HL-60/S4 treated with retinoic acid at 250 ng/mL for 4 days and 3 days (cell line): ENCODE measurements around the gene CDKAL1.
"Not testable (repeated sequence)": the region's sequence is repeated elsewhere in the genome, so short reads cannot be mapped to it uniquely, and the experiment has no call there.

Source experiments
- in situ Hi-C: fragments of 300-500 bp; cut with MboI; formaldehyde crosslinking; loops from 2 replicates; pipeline ENCODE4 v1.7.0; 2022; ENCODE audit warnings: low sequenced_read_pairs

Gene CDKAL1

DNA sequence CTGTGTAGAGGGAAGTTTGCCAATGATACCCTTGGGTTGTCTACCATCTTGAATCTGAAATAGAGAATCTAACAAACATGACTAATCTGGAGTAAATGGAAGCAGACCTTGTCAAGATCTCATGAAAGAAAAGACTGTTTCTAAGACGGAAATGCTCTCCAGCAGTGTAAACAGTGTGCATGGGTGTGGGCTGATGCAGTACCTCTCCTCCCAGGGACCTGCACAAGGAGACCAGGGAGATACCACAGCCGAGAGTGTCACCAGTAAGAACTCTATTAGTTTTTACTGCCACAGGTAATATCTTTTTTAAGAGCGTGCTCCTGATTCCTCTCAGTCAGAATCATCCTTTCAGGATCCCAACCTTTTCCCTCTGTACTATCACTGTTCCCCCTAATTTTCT, 546.0 kb downstream of the CDKAL1 start:
- in situ Hi-C loops: no loop called here

DNA sequence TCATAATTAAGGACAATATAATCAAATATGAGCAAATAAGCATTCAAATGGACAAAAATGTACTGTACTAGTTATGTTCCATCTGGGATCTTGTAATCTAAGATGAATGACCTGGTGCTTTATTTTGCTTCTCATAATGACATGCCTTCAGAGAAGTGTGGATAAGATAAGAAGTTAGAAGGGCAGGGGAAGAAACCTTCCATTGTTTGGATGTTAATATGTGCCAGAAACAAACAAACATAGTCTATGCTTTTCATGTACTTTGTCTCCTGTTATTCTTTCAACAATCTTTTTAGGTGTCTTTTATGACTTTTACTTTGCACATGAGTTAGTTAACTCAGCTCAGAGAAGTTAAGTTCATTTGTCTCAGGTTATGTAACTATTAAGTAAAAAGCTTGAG, 547.8 kb downstream of the CDKAL1 start:
- in situ Hi-C loops: no loop called here

DNA sequence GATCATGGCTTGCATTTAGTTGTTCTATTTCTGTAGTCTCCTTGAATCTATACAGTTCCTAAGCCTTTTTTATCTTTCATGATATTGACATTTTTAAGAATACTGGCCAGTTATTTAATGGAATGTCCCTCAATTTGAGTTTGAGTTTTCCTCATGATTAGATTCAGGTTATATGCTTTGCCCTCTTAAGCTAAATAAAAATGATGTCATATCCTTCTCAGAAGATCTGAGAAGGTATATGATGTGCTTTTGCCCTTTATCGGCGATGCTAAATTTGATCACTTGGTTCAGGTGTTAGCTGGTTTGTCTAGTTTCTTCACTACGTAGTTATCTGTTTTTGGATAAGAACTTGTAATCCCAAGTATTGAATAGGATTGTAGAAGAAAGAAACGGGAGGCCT, 549.5 kb downstream of the CDKAL1 start:
- in situ Hi-C loops: no loop called here

DNA sequence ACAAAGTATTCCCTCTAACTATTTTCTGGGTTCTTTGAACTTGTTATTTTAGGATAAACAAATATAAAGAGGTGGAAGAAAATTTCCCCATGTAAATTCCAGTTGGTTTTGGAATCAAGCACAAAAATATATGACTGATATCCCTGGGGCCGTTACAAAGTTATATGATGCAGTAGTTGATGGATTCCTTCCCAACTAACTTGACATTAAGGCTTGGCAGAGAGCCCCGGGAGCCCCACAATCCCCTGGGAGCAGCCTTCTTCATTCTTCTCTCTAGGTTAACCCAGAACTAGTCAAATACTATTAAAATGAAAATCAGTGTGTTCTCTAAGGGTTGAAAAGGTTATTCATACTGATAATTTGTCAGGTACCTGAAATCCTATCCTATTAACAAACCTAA, 550.4 kb downstream of the CDKAL1 start:
- in situ Hi-C loops: no loop called here

DNA sequence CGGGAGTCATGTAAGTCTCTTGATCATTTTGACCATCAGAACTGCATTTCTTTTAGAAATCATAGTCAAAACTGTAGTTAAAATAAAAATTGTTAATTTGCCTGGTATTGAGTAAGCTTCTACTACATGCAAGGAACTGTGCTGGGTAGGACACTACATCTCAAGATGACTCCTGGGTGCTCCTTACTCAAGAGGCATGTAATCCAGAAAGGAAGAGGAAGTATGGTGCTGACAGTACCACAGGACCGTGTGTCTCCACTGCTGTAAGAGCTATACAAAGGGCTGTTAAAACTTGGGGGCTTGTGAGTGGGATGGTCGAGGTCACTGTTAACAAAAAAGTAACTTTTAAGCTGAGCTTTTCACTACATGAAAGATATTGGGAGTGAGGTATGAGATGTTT, 551.0 kb downstream of the CDKAL1 start:
- in situ Hi-C loops: no loop called here

DNA sequence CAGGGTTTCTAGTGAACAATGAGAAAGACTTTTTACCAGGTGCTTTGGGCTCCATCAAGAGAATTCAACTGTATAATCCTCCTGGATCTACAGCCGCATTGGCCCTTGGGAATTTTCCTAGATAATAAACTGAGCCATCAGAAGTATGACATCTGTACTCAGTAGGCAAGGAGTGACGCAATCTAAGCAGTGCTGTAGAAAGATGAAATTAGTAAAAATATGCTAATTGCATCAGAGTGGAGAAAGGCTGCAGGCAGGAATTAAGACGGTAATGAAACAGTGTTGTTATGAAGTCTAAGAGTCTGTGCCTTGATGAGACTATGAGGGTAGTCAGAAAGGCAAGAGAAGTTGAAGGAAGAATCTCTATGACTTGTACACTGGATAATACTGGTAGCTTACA, 551.4 kb downstream of the CDKAL1 start:
- in situ Hi-C loops: no loop called here

DNA sequence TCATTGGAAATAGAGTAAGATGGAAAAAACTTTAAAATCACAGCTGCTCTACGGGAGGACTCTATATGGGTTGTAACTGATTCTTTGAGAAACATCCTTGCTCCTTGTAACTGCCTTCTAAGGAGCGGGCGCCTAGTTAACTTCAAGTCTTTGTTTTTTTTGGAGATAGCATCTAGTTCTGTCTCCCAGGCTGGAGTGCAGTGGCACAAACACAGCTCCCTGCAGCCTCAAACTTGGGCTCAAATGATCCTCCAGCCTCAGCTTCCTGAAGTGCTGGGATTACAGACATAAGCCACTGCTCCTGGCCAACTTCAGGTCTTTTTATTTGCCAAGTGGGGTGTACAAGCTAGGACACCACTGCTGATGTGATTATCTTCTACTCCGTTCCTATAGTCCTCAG, 552.9 kb downstream of the CDKAL1 start:
- in situ Hi-C loops: no loop called here

DNA sequence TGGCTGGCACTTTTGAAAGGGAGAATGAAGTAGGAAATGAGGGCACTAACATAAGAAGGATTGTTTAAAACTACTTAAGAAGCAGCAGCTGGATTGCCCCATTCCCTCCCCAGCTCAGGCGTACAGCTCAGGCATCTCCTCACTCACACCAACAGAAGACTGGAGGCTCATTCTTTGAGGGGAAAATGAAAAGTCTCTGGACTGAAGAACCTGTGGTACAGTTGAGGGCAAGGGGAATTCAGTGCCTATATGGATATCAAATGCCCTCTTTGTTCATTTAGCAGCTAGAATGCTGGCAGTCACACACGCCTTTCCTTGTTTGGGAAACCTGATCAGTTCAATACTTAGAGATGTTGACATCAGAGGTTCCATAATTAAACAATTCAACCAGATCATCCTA, 557.2 kb downstream of the CDKAL1 start:
- in situ Hi-C loops: no loop called here

DNA sequence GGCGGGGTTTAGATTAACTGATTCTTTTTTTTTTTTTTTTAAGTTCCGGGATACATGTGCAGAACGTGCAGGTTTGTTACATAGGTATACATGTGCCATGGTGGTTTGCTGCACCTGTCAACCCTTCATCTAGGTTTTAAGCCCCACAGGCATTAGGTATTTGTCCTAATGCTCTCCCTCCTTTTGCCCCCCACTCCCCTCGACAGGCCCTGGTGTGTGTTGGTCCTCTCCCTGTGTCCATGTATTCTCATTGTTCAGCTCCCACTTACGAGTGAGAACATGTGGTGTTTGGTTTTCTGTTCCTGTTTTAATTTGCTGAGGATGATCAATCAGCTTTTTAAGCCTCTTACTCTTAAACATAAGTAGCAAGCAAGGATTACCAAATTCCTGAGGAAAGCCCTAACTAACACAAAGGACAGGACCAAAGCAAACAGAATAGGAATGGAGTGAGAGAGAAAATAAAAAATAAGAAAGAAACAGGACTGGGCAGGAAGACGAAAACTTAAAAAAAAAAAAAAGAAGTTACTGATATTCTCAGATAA, 558.0 kb downstream of the CDKAL1 start:
- in situ Hi-C loops: not testable (repeated sequence)

DNA sequence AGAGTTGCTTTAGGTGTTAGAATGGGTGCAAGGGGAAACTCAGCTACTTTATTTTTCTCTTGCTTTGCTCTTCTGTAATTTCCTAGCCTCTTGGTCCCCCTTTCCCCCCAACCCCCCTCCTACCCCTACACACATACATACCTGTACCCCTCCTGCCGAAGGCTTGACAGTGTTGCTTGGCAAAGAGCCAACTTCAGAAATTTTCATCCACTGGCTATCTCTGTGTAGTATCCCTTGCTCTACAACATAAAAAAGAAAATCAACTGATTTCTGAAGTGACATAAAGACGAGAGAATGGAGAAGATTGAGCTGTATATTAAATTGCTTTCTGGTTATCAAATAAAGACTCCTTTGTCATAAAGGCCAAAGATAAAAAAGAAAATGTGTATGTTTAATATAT, 561.2 kb downstream of the CDKAL1 start:
- in situ Hi-C loops: no loop called here

DNA sequence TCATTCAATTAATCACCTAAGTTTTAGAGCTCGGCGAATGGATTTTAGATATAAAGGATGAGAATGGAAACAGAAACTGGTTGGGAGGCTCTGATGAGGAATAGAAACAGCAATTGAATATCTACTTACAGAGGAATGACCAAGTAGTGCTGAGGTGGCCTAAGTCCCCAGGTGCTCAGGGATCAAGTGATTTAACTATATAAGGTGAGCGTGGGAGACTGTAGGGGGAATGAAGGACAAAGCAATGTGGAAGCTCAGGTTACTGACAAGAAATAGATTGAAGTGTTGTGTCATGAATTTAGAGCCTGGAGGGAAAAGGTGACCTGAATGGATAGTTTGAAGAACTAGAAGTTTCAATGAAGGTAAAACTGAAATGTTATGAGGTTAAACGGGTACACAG, 563.9 kb downstream of the CDKAL1 start:
- in situ Hi-C loops: no loop called here

DNA sequence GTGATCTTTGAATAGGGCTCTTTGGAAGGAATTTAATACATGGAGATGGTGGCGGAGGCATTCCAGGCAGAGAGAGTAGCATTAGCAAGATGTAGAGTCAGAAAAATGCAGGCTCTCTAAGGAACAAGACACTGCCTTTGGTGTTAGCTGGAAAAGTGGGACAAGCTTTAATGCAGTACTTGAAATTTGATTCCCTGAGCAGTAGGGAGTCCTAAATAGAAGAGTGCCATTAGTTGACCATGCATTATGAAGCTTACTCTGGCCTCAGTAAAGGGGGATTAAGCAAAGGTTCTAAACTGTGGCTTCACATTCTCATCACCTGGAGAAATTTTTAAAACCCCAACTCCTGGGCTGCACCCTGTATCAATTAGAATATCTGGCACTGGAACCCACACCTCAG, 564.5 kb downstream of the CDKAL1 start:
- in situ Hi-C loops: no loop called here

DNA sequence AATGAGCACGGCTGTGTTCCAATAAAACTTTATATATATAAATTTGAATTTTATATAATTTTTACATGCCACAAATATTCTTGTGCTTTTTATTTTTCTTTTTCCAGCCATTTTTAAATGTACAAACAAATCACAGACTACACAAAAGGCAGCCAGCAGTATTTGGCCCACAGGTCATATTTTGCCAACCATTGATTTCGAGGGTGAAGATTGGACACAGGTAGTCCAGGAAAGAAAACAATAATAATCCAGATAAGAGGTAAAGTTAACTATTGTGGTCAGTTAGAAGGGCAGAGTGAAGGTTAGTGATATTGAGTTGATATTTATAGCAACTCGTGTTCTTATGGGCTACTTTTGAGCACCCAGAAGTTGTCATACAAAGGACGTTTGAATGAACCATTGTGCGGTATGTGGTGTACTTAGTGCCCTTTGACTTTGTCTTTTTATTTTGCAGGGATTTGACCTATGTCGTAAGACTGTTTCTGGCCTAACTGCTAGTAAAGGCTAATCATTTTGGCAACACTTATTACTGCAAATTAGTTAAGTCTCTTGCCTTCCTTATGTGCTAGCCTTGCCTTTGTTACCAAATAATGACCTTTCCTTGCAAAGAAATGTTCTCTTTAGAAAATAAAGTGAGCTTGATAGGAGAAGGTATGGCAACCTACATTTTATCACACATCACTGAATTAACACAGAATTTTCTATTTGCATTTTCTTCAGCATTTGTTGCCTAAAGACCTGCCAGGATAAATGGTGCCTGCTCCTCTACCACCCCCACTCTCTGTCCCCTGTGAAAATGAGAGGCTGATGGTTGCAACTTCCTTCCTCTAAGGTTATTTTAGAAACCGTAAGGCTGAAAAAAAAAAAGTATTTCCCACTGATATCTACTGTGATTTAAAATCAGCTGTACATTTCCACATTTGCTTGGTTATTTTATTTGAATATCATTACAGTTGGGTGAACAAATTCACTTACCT, 565.4 kb downstream of the CDKAL1 start:
- in situ Hi-C loops: no loop called here

DNA sequence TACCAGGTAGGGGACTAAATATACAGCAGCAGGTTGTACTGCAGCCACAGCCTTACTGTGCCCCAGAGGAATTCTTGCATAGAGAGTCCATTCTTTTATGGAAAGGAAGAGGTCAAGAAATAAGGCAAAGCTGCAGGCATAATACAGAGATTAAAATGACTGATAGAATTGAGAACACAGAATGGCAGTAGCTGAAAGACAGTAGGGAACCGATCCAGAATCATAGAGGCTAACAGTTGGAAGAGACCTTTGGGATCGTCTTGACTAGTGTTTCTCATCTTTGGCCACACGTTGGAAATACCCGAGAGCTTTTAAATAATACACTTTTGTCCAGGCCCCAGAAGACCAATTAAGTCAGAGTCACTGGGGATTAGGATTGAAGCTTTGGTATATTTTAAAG, 566.7 kb downstream of the CDKAL1 start:
- in situ Hi-C loops: no loop called here

DNA sequence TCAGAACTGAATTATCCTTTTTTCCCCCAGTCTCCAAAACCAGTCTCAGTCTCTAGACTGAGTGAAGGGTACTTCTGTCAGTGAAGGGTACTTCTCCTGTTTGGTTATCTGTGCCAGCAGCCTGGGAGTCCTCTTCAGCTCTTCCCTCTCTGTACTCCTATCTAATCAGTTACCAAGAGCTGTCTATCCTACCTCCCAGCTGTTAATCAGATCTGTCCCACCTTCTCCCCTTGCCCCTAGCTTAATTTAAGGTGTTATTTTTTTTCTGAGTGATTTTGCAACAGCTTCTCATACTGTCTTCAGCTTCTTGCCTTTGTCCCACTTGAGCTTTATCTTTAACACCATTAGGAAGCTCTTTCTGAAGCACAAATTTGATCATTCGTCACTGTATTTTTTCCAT, 567.4 kb downstream of the CDKAL1 start:
- in situ Hi-C loops: no loop called here

DNA sequence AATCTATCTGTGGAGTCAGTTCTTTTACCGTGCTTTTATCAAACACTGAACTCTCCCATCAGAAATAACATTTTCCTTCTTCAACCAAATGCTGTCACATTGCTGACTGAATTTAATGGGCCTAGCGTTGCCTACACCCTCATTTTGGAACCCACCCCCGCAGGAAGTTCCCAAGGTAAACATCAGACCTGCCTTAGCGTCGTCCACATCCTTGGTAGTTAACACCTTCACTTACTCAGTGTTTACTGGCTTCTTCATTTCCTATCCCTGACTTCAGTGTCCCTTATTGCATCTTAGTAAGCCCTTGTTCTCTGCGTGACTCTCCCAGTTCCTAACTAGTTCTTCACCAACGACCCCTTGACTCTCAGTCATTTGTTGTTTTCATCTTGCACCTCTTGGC, 567.9 kb downstream of the CDKAL1 start:
- in situ Hi-C loops: no loop called here

DNA sequence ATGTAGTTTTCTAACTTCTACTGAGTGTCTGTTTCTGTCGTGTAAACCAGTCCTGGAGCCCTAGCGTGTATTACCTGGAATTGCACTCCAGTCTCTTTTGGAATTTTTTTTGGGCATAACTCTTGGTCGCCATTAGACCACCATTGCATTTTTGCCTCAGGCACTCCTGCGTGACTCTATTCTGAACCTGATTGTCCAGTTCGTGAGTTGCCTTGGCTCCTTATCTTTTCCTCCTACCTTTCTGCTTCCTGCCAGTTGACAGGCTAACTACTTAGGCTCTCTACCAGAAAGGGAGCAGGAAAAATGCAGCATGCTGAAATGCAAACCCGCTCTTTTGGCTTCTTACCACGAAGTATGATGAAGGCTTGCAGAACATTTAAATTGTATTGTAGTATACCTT, 568.4 kb downstream of the CDKAL1 start:
- in situ Hi-C loops: no loop called here

DNA sequence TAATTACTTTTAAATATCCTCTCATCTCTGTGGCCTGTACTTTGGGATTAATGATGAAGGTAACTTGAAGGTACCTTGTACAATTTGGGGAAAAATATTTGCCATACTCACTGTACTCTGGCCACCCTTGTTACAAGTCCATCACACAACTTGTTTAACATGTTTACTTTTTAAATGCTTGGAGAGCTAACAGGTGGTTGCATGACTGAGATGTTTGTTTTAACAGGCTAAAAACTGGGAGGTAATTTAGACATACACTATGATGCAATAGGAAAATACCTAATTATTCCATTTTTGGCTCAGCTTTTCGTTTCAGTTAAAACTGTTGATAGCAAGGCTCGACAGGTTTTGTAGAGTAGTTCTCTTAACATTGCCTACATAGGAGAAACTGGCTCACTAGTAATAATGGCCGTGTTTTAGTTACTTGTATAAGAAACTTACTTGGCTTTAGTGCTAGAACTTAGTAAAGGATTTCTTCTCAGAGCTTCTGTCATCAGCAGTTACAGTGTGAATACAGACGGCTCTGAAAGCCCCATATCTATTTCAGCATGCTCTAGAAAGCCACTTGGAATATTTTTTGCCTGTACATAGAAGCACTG, 569.5 kb downstream of the CDKAL1 start:
- in situ Hi-C loops: no loop called here

DNA sequence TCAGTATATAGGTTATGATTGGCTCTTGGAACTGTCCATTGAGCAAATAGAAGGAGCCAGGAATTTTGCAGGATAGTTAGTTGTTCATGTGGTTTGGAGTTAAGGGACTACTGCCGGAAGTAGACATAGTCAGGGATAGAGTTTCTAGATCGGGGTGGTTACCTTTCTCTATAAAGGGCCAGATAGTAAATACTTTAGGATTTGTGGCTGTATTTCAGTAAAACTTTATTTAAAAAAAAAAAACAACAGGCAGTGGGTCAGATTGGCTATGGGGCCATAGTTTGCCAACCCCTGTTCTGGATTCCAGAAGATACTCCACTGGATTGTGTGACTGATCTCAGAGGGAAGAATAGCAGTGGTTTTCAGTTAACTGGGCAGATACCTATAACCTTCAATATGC, 570.0 kb downstream of the CDKAL1 start:
- in situ Hi-C loops: no loop called here

DNA sequence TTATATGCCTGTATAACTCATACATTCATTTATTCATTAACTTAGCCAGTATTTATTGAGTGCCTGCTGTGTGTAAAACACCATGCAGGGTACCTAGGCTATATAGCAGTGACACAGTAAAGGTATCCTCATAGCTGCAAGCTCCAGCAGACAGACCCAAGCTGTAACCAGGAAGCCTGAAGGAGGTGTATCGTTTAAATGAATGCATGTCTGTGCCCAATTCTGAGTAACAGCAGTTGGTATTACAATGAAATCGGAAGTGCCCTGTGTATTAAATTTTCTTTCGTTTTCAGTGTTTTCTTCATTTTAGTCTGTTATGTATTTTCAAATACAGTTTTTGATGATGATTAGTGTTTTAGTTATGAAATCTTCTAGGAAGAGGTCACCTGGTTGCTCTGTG, 573.5 kb downstream of the CDKAL1 start:
- in situ Hi-C loops: no loop called here

DNA sequence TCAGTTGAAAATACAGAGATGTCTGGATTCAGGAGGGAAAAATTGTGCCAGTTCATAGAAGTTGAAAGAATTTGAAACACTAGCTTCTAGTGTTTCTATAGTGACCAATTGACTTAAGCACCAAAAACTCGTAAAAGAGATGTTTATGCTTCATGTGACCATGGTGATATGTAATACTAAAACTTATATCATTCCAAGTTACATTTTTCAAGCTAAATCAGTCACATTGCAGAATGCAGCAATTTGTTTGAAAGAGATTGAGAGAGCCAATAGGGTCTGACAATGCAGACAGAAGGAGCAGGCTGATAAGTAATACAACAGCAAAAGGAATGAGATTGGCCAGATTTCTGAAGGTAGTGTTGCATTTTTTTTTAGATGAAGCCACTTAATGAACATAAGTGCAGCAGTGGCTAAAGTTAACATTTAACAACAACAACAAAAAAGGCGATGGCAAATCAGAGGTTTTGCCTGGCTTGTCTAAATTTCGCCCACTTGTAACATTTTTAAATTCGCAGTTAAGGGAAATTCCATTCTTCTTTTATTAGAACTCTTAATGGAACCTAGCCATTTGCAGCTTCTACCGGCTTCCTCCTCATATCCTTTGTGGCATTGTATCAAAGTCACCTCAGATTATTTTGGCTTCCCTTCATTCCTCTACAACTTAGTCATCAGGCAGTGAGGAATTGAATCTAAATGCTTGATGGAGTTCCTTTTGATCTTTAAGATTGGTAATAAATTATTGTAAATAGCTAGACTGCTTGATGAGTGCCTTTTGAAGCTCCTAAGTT, 575.3 kb downstream of the CDKAL1 start:
- in situ Hi-C loops: no loop called here
